K562 (cell line): ENCODE results near the gene DZIP1. TPM values are rescaled to one million over a fixed set of nuclear protein-coding genes. Genes with fewer than 3 reads are reported as not detected.

Experiments
- ATAC-seq: fragments of 200-7000 bp; cut with Tn5 transposase; 3 replicates; pipeline ENCODE4 v1.9.1; 2020; ENCODE audit warnings: moderate library complexity
- BruUV-seq: library from RNA; stranded (reverse); fragments of 400-500 nt; replicated peaks from 2 replicates; lab custom pipeline; 2021; lab: Mats Ljungman, UMichigan
- CTCF ChIA-PET: fragments of 300-600 bp; formaldehyde crosslinking; extraction: SDS; loops from one replicate; lab custom pipeline; 2021; ENCODE audit warnings: low intra/inter-chr PET ratio; lab: Yijun Ruan, JAX
- POLR2A ChIA-PET: fragments of 300-600, 350-650 bp; sonication (Branson Sonifier 250); formaldehyde crosslinking; extraction: SDS; loops from one replicate; lab custom pipeline; 2021; ENCODE audit warnings: antibody characterized with exemption, inconsistent platforms; lab: Yijun Ruan, JAX
- DNase-seq, 4 experiments: peaks; one replicate each; pipeline versions ENCODE4 v3.0.0 to v3.0.0-alpha.2; 2011 to 2018; ENCODE audit warnings: low spot score in 3 of 4, mixed read lengths in 3 of 4; ENCODE audit errors: extremely low read depth in 1 of 4
- FAIRE-seq: peaks from 2 replicates; lab custom pipeline; 2011; peaks lifted over from hg19 to GRCh38; lab: Jason Lieb, UNC
- H2AFZ ChIP-seq: 2 replicates; pipeline ENCODE4 v1.6.0; 2011; ENCODE audit warnings: low read depth, low read length, control low read depth, inconsistent platforms
- H3K27ac ChIP-seq: fragments of 200-600 bp; 3 replicates; pipeline ENCODE4 v1.8.0; 2011; ENCODE audit warnings: low read depth, mild to moderate bottlenecking, control low read depth, inconsistent platforms, low read length, moderate library complexity, mixed read lengths; ENCODE audit errors: extremely low read depth
- H3K27me3 ChIP-seq, 2 experiments: fragments of 300-600 bp in 1 of 2; 2 replicates in 1 of 2; 3 replicates in 1 of 2; pipeline versions ENCODE4 v1.6.0 to v1.8.0; 2011; ENCODE audit warnings: inconsistent platforms in 2 of 2, low read length in 2 of 2, mild to moderate bottlenecking in 1 of 2, mixed read lengths in 1 of 2, moderate library complexity in 1 of 2; ENCODE audit not compliant: control insufficient read depth in 2 of 2, insufficient read depth in 2 of 2
- H3K36me3 ChIP-seq: fragments of 300-600 bp; 3 replicates; pipeline ENCODE4 v1.8.0; 2011; ENCODE audit warnings: mild to moderate bottlenecking, low read length, inconsistent platforms; ENCODE audit not compliant: control insufficient read depth, insufficient read depth
- H3K4me1 ChIP-seq, 2 experiments: fragments of 200-600 bp in 1 of 2; replicated peaks in 1 of 2; 2 replicates in 1 of 2; 3 replicates in 1 of 2; pipeline versions ENCODE4 v1.5.1 to v1.8.0; 2011; ENCODE audit warnings: inconsistent platforms in 2 of 2, low read length in 2 of 2, mild to moderate bottlenecking in 1 of 2, mixed read lengths in 1 of 2, moderate library complexity in 1 of 2; ENCODE audit not compliant: control insufficient read depth in 2 of 2, insufficient read depth in 2 of 2
- H3K4me2 ChIP-seq: 2 replicates; pipeline ENCODE4 v1.6.1; 2011; ENCODE audit warnings: low read length, control low read depth, inconsistent platforms, mixed read lengths; ENCODE audit not compliant: insufficient read depth
- H3K4me3 ChIP-seq: fragments of 200-600 bp; sonication (generic), shearing (Covaris generic); 2 replicates; pipeline ENCODE4 v1.5.1; 2016; ENCODE audit warnings: control low read depth, inconsistent platforms
- H3K79me2 ChIP-seq: fragments of 200-600 bp; 3 replicates; pipeline ENCODE4 v1.8.0; 2011; ENCODE audit warnings: low read length, inconsistent platforms; ENCODE audit not compliant: control insufficient read depth, insufficient read depth
- H3K9ac ChIP-seq, 2 experiments: 2 replicates each; pipeline versions ENCODE4 v1.6.0 to v1.6.1; 2011; ENCODE audit warnings: low read depth in 2 of 2, low read length in 2 of 2, control low read depth in 1 of 2, inconsistent platforms in 1 of 2, mild to moderate bottlenecking in 1 of 2, mixed read lengths in 1 of 2; ENCODE audit not compliant: insufficient read depth in 1 of 2
- H3K9me1 ChIP-seq: one replicate; pipeline ENCODE4 v1.6.0; 2011; ENCODE audit warnings: inconsistent platforms, mild to moderate bottlenecking, low read length, moderate library complexity; ENCODE audit not compliant: control insufficient read depth, insufficient read depth
- H3K9me3 ChIP-seq: replicated peaks from 2 replicates; pipeline ENCODE4 v1.5.1; 2011; ENCODE audit warnings: low read depth, low read length, inconsistent platforms; ENCODE audit not compliant: control insufficient read depth, insufficient read depth
- H4K20me1 ChIP-seq: replicated peaks from 2 replicates; pipeline ENCODE4 v1.6.1; 2011; ENCODE audit warnings: low read length, inconsistent platforms, mixed read lengths; ENCODE audit not compliant: control insufficient read depth, insufficient read depth
- JUNB ChIP-seq: fragments of 450-650 bp; formaldehyde crosslinking; conservative IDR thresholded peaks from 2 replicates; pipeline ENCODE4 v1.4.0; 2020; ENCODE audit warnings: mild to moderate bottlenecking
- RBM15 ChIP-seq: fragments of 200-400 bp; formaldehyde crosslinking; IDR thresholded peaks from 2 replicates; pipeline ENCODE4 v1.6.1; 2018; ENCODE audit warnings: mild to moderate bottlenecking, low read length, moderate library complexity; ENCODE audit not compliant: insufficient read depth
- SAFB ChIP-seq: fragments of 200-400 bp; formaldehyde crosslinking; IDR thresholded peaks from 2 replicates; pipeline ENCODE4 v1.6.1; 2017; ENCODE audit warnings: low read depth, low read length, borderline replicate concordance
- ZBTB17 ChIP-seq: fragments of 450-650 bp; formaldehyde crosslinking; IDR thresholded peaks from 2 replicates; pipeline ENCODE4 v1.4.0; 2020; ENCODE audit warnings: mild to moderate bottlenecking
- in situ Hi-C: fragments of 300-500 bp; cut with MboI; formaldehyde crosslinking; loops from 4 replicates; pipeline ENCODE4 v1.15.0; 2018; ENCODE audit warnings: inconsistent platforms, mixed read lengths
- intact Hi-C: fragments of 100-400 bp; cut with micrococcal nuclease; formaldehyde crosslinking; loops from 2 replicates; pipeline ENCODE4 v1.14.2; 2022
- polyA plus RNA-seq, 8 experiments: library from polyadenylated mRNA; depleted of rRNA in 4 of 8; stranded (reverse) in 5 of 8; unstranded in 3 of 8; fragments of >200 nt; fragmentation: Nextera tagmentation in 2 of 8; fragmentation: Illumina TruSeq in 1 of 8; extraction: Ambion mirVana in 2 of 8; extraction: Trizol in 1 of 8; gene quantifications; 2 replicates each; pipeline versions ENCODE4 v1.2.1 to v1.2.3, GENCODE V29; 2011 to 2014; ENCODE audit warnings: inconsistent platforms in 1 of 8, missing spikeins in 1 of 8
- total RNA-seq, 7 experiments: library from RNA; depleted of rRNA in 6 of 7; stranded (reverse); fragments of >200 nt in 6 of 7; fragmentation: Illumina TruSeq in 2 of 7; extraction: Trizol in 2 of 7; gene quantifications; 2 replicates each; pipeline versions ENCODE4 v1.2.1 to v1.2.3, GENCODE V29; 2011 to 2021; ENCODE audit warnings: low replicate concordance in 1 of 7
- TF ChIP-seq, protein P1 (sequence below): fragments of 450-650 bp; IDR thresholded peaks from 2 replicates; pipeline ENCODE4 v1.6.1; 2016; ENCODE audit warnings: borderline replicate concordance
- TF ChIP-seq, protein P2 (sequence below), 2 experiments: fragments of 450-650 bp in 1 of 2; sonication (generic) in 1 of 2; formaldehyde crosslinking in 1 of 2; IDR thresholded peaks; 2 replicates each; pipeline versions ENCODE4 v1.7.1 to v1.9.0; 2016 to 2022; ENCODE audit warnings: inconsistent platforms in 1 of 2, mild to moderate bottlenecking in 1 of 2, missing genetic modification reagents in 1 of 2

DZIP1 gene
- total and polyA plus RNA-seq, 9 of the 15 experiments (the other 6 are each of a cell fraction or from before 2014, with no cell fraction given) = 0.07 TPM; not detected in 8

DNA sequence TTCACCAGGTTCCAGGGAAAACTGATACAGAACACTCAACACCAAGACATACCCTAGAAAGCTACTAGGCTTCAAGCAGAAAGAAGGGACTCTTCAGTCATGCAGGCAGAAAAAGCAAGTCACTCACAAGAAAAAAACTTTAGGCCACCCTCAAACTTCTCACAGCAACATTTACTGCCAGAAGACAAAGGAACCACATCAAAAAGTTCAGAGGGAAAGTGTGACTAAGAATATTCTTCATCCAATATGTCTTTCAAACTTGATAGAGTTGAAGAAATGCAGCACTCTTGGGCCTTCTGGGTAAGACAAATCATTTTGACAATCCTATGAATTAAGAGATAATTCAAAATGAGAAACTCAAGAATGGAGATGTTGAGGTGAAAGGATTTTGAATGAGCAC lies 7.7 kb downstream of the DZIP1 start:
- H3K4me2 ChIP-seq = no peak overlapping the region
- no peaks in the 10 kb centered on the region for H3K79me2 ChIP-seq
- DNase-seq = no peak
- POLR2A ChIA-PET = no interaction called here
- H3K27ac ChIP-seq = no peak overlapping the region
- BruUV-seq = no TSS peak
- H3K36me3 ChIP-seq = no peaks in the 10 kb centered on the region
- no peaks in the 10 kb centered on the region for H3K9me1 ChIP-seq
- H3K9ac ChIP-seq = no peak overlapping the region
- H3K9me3 ChIP-seq = no peaks in the 10 kb centered on the region
- H2AFZ ChIP-seq = no peak overlapping the region
- in situ Hi-C loops = no loop called here
- peaks cover 0 to 5% of the 10 kb centered on the region in 2 experiments; a peak in 1 of 5 replicates for H3K4me1 ChIP-seq
- CTCF ChIA-PET = no interaction called here
- intact Hi-C loops = no loop called here
- H4K20me1 ChIP-seq = no peaks in the 10 kb centered on the region
- no peak for FAIRE-seq
- H3K4me3 ChIP-seq = no peak overlapping the region
- no peak for ATAC-seq
- H3K27me3 ChIP-seq = peaks cover 7 to 22% of the 10 kb centered on the region in 2 experiments
- TF ChIP-seq, protein P1, sequence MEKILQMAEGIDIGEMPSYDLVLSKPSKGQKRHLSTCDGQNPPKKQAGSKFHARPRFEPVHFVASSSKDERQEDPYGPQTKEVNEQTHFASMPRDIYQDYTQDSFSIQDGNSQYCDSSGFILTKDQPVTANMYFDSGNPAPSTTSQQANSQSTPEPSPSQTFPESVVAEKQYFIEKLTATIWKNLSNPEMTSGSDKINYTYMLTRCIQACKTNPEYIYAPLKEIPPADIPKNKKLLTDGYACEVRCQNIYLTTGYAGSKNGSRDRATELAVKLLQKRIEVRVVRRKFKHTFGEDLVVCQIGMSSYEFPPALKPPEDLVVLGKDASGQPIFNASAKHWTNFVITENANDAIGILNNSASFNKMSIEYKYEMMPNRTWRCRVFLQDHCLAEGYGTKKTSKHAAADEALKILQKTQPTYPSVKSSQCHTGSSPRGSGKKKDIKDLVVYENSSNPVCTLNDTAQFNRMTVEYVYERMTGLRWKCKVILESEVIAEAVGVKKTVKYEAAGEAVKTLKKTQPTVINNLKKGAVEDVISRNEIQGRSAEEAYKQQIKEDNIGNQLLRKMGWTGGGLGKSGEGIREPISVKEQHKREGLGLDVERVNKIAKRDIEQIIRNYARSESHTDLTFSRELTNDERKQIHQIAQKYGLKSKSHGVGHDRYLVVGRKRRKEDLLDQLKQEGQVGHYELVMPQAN = no peak
- TF ChIP-seq JUNB = no peak
- TF ChIP-seq, protein P2, sequence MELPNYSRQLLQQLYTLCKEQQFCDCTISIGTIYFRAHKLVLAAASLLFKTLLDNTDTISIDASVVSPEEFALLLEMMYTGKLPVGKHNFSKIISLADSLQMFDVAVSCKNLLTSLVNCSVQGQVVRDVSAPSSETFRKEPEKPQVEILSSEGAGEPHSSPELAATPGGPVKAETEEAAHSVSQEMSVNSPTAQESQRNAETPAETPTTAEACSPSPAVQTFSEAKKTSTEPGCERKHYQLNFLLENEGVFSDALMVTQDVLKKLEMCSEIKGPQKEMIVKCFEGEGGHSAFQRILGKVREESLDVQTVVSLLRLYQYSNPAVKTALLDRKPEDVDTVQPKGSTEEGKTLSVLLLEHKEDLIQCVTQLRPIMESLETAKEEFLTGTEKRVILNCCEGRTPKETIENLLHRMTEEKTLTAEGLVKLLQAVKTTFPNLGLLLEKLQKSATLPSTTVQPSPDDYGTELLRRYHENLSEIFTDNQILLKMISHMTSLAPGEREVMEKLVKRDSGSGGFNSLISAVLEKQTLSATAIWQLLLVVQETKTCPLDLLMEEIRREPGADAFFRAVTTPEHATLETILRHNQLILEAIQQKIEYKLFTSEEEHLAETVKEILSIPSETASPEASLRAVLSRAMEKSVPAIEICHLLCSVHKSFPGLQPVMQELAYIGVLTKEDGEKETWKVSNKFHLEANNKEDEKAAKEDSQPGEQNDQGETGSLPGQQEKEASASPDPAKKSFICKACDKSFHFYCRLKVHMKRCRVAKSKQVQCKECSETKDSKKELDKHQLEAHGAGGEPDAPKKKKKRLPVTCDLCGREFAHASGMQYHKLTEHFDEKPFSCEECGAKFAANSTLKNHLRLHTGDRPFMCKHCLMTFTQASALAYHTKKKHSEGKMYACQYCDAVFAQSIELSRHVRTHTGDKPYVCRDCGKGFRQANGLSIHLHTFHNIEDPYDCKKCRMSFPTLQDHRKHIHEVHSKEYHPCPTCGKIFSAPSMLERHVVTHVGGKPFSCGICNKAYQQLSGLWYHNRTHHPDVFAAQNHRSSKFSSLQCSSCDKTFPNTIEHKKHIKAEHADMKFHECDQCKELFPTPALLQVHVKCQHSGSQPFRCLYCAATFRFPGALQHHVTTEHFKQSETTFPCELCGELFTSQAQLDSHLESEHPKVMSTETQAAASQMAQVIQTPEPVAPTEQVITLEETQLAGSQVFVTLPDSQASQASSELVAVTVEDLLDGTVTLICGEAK (IDR thresholded peaks at IDR 0.05) = no peak
- TF ChIP-seq, protein P2 (CRISPR knock-in tag; IDR thresholded peaks at IDR 0.05) = no peak
- TF ChIP-seq ZBTB17 (CRISPR knock-in tag) = no peak
- TF ChIP-seq RBM15 = no peak
- no peak for TF ChIP-seq SAFB
